HCT116 (cell line): ENCODE data around the gene RNF220. TPM values are rescaled to one million over a fixed set of nuclear protein-coding genes. Genes with fewer than 3 reads are reported as not detected.

ENCODE experiments used
- ATAC-seq: fragments of 200-7000 bp; cut with Tn5 transposase; 2 replicates; pipeline ENCODE4 v1.9.1; 2020; ENCODE audit warnings: mild to moderate bottlenecking, moderate library complexity
- BruUV-seq: library from RNA; stranded (reverse); fragments of 400-500 nt; replicated peaks from 2 replicates; lab custom pipeline; 2021; lab: Mats Ljungman, UMichigan
- CTCF ChIA-PET: fragments of 300-600 bp; sonication (Branson Sonifier 250); formaldehyde crosslinking; loops from one replicate; lab custom pipeline; 2021; ENCODE audit warnings: antibody characterized with exemption; lab: Charles Lee
- POLR2A ChIA-PET: fragments of 300-600, 350-600 bp; sonication (Branson Sonifier 250); formaldehyde crosslinking; loops from one replicate; lab custom pipeline; 2021; ENCODE audit warnings: antibody characterized with exemption; lab: Charles Lee
- RAD21 ChIA-PET, 2 experiments: fragments of 300-600 bp; sonication (Branson Sonifier 250); formaldehyde crosslinking; loops; one replicate each; lab custom pipeline; 2023; ENCODE audit warnings: low total read pairs in 2 of 2; ENCODE audit not compliant: uncharacterized antibody in 2 of 2, unreplicated experiment in 2 of 2, low non-redundant PET in 1 of 2; lab: Charles Lee
- DNase-seq: peaks from one replicate; pipeline ENCODE4 v3.0.0-alpha.2; 2010; ENCODE audit warnings: low read depth, low spot score
- H2AFZ ChIP-seq: fragments of 200-600 bp; shearing (Covaris generic), sonication (generic); 2 replicates; pipeline ENCODE4 v1.6.1; 2017; ENCODE audit warnings: low read depth, mixed run types, mixed read lengths, antibody characterized with exemption, low read length; ENCODE audit not compliant: poor library complexity, severe bottlenecking
- H3K27ac ChIP-seq: 2 replicates; pipeline ENCODE4 v1.5.1; 2012; ENCODE audit warnings: low read depth, low read length
- H3K27me3 ChIP-seq: fragments of 200-600 bp; sonication (generic); 2 replicates; pipeline ENCODE4 v1.6.1; 2016; ENCODE audit warnings: mixed run types, low read length, mixed read lengths; ENCODE audit not compliant: insufficient read depth
- H3K36me3 ChIP-seq, 2 experiments: fragments of 200-500 bp in 1 of 2; fragments of 200-600 bp in 1 of 2; sonication (Bioruptor generic) in 1 of 2; sonication (generic) in 1 of 2; 2 replicates each; pipeline versions ENCODE4 v1.5.1 to v1.6.1; 2014 to 2016; ENCODE audit warnings: low read length in 2 of 2, inconsistent platforms in 1 of 2, mixed read lengths in 1 of 2, mixed run types in 1 of 2; ENCODE audit not compliant: insufficient read depth in 2 of 2, control insufficient read depth in 1 of 2
- H3K4me1 ChIP-seq, 2 experiments: fragments of 200-600 bp in 1 of 2; sonication (generic) in 1 of 2; 2 replicates each; pipeline versions ENCODE4 v1.5.1 to v1.6.1; 2012 to 2017; ENCODE audit warnings: low read length in 2 of 2, inconsistent platforms in 1 of 2, mild to moderate bottlenecking in 1 of 2, mixed read lengths in 1 of 2, mixed run types in 1 of 2, moderate library complexity in 1 of 2; ENCODE audit not compliant: insufficient read depth in 2 of 2, control insufficient read depth in 1 of 2
- H3K4me2 ChIP-seq: fragments of 200-600 bp; sonication (generic); 2 replicates; pipeline ENCODE4 v1.6.1; 2017; ENCODE audit warnings: mixed run types, low read length, mixed read lengths
- H3K4me3 ChIP-seq, 2 experiments: fragments of 200-600 bp in 1 of 2; sonication (generic) in 1 of 2; replicated peaks in 1 of 2; 2 replicates each; pipeline ENCODE4 v1.5.1; 2011 to 2016; ENCODE audit warnings: low read length in 2 of 2, control low read depth in 1 of 2, low read depth in 1 of 2, mild to moderate bottlenecking in 1 of 2, mixed read lengths in 1 of 2, mixed run types in 1 of 2
- H3K79me2 ChIP-seq: fragments of 200-600 bp; sonication (generic); 2 replicates; pipeline ENCODE4 v1.6.1; 2017; ENCODE audit warnings: mild to moderate bottlenecking, mixed run types, low read length, moderate library complexity, mixed read lengths; ENCODE audit not compliant: insufficient read depth
- H3K9ac ChIP-seq: fragments of 200-600 bp; sonication (generic); 2 replicates; pipeline ENCODE4 v1.6.1; 2016; ENCODE audit warnings: low read length, mixed read lengths
- H3K9me2 ChIP-seq: fragments of 200-600 bp; sonication (generic), shearing (Covaris generic); 2 replicates; pipeline ENCODE4 v1.6.1; 2017; ENCODE audit warnings: mixed run types, mild to moderate bottlenecking, moderate library complexity; ENCODE audit not compliant: insufficient read depth
- H3K9me3 ChIP-seq, 2 experiments: fragments of 200-500 bp in 1 of 2; fragments of 200-600 bp in 1 of 2; sonication (Bioruptor generic) in 1 of 2; sonication (generic) in 1 of 2; 2 replicates each; pipeline ENCODE4 v1.6.1; 2014 to 2017; ENCODE audit warnings: low read length in 2 of 2, mixed read lengths in 2 of 2, inconsistent platforms in 1 of 2, low read depth in 1 of 2, mild to moderate bottlenecking in 1 of 2, mixed run types in 1 of 2, moderate library complexity in 1 of 2; ENCODE audit not compliant: control insufficient read depth in 1 of 2, insufficient read depth in 1 of 2
- H4K20me1 ChIP-seq: fragments of 200-600 bp; sonication (generic), shearing (Covaris generic); 2 replicates; pipeline ENCODE4 v1.6.1; 2017; ENCODE audit warnings: mixed run types, mild to moderate bottlenecking, moderate library complexity; ENCODE audit not compliant: insufficient read depth
- CEBPB ChIP-seq: IDR thresholded peaks from 2 replicates; pipeline ENCODE4 v1.6.1; 2012; ENCODE audit warnings: low read depth
- ELF1 ChIP-seq: IDR thresholded peaks from 2 replicates; pipeline ENCODE4 v1.6.1; 2012; ENCODE audit warnings: low read depth, borderline replicate concordance
- EZH2phosphoT487 ChIP-seq: fragments of 200-600 bp; IDR thresholded peaks from 2 replicates; pipeline ENCODE4 v1.6.1; 2018; ENCODE audit warnings: antibody characterized with exemption, borderline replicate concordance
- RAD21 ChIP-seq: IDR thresholded peaks from 2 replicates; pipeline ENCODE4 v1.6.1; 2012; ENCODE audit warnings: low read depth, mild to moderate bottlenecking
- SP1 ChIP-seq: IDR thresholded peaks from 2 replicates; pipeline ENCODE4 v1.6.1; 2012; ENCODE audit warnings: low read depth
- TCF7L2 ChIP-seq: IDR thresholded peaks from 2 replicates; pipeline ENCODE4 v1.7.0; 2011; ENCODE audit warnings: borderline replicate concordance, inconsistent platforms; ENCODE audit not compliant: insufficient read depth, insufficient read length; ENCODE audit errors: extremely low read depth
- intact Hi-C: fragments of 100-400 bp; cut with micrococcal nuclease; formaldehyde crosslinking; loops from 2 replicates; pipeline ENCODE4 v1.10.0; 2022
- total RNA-seq: library from RNA; stranded (reverse); gene quantifications from one replicate; pipeline ENCODE4 v1.2.1, GENCODE V29; 2021; ENCODE audit not compliant: unreplicated experiment
- TF ChIP-seq, protein P1 (sequence below): IDR thresholded peaks from 2 replicates; pipeline ENCODE4 v1.6.1; 2012; ENCODE audit warnings: low read depth

The RNF220 gene
- total RNA-seq, 1 experiment from 2014 or later, result 84.5 TPM

DNA sequence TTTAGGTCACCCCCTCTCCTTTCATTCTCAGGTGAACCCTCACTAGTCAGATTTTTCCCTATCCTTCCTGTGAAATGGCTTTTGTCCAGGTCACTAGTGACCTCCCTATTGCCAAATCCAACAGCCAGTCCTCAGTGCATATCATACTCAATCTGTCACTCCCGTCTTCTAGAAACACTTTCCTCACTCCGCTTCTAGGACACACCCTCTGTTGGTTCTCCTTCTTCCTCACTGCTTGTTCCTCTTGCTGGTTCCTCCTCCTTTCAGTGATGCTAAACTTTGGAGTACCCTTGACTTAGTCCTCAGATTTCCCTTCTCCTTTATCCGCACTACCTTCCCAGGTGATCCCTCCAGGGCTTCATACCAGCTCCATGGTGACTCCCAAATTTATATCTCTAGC is 94.3 kb downstream of the RNF220 start (continued):
- no peak for TF ChIP-seq SP1
- no peak for TF ChIP-seq RAD21
- no peak for TF ChIP-seq TCF7L2
- TF ChIP-seq ELF1, result no peak
- TF ChIP-seq CEBPB, result no peak

GRCh38 chr1:44500181-44501046 is 95.4 kb downstream of the RNF220 start:
- H3K36me3 ChIP-seq, result no peaks in the 10 kb centered on the region
- ChIA-PET RAD21 (no interaction called here), POLR2A (no interaction called here), CTCF (interaction anchor here (0.7 kb wide), 1 partner anchor 122 kb away, joined by 4 read pairs; no protein-coding TSS in a partner anchor)
- no peaks in the 10 kb centered on the region for H3K9me3 ChIP-seq
- H3K4me1 ChIP-seq, result no peaks in the 10 kb centered on the region
- H3K27me3 ChIP-seq, result no peaks in the 10 kb centered on the region; the same call in 1 of the 2 replicates
- H3K9ac ChIP-seq, result no peak overlapping the region
- H3K79me2 ChIP-seq, result no peaks in the 10 kb centered on the region
- no peaks in the 10 kb centered on the region for H3K9me2 ChIP-seq
- intact Hi-C loops, result no loop called here
- ATAC-seq, result peak; percentile 27; the same call in 1 of the 2 replicates
- no TSS peak for BruUV-seq
- peak; percentile 30 for TF ChIP-seq RAD21
- TF ChIP-seq EZH2phosphoT487, result no peak
- TF ChIP-seq, protein P1, sequence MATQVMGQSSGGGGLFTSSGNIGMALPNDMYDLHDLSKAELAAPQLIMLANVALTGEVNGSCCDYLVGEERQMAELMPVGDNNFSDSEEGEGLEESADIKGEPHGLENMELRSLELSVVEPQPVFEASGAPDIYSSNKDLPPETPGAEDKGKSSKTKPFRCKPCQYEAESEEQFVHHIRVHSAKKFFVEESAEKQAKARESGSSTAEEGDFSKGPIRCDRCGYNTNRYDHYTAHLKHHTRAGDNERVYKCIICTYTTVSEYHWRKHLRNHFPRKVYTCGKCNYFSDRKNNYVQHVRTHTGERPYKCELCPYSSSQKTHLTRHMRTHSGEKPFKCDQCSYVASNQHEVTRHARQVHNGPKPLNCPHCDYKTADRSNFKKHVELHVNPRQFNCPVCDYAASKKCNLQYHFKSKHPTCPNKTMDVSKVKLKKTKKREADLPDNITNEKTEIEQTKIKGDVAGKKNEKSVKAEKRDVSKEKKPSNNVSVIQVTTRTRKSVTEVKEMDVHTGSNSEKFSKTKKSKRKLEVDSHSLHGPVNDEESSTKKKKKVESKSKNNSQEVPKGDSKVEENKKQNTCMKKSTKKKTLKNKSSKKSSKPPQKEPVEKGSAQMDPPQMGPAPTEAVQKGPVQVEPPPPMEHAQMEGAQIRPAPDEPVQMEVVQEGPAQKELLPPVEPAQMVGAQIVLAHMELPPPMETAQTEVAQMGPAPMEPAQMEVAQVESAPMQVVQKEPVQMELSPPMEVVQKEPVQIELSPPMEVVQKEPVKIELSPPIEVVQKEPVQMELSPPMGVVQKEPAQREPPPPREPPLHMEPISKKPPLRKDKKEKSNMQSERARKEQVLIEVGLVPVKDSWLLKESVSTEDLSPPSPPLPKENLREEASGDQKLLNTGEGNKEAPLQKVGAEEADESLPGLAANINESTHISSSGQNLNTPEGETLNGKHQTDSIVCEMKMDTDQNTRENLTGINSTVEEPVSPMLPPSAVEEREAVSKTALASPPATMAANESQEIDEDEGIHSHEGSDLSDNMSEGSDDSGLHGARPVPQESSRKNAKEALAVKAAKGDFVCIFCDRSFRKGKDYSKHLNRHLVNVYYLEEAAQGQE, result no peak
- H3K4me3 ChIP-seq, result no peak overlapping the region
- no peaks in the 10 kb centered on the region for H4K20me1 ChIP-seq
- no peak overlapping the region for H3K4me2 ChIP-seq
- DNase-seq, result no peak
- H3K27ac ChIP-seq, result no peak overlapping the region
- H2AFZ ChIP-seq, result no peak overlapping the region
